HepG2 (cell line): ENCODE measurements around the gene FAT1. TPM values are rescaled to one million over a fixed set of nuclear protein-coding genes. Genes with fewer than 3 reads are reported as not detected.
A peak's percentile ranks its signal among the peaks of the same experiment; 100 is the strongest.

ENCODE experiments used
- ATM ChIP-seq: fragments of 450-650 bp; IDR thresholded peaks from 2 replicates; pipeline ENCODE4 v1.7.1; 2017; ENCODE audit warnings: mild to moderate bottlenecking, borderline replicate concordance
- FOXC1 ChIP-seq: sonication (generic); formaldehyde crosslinking; IDR thresholded peaks from 2 replicates; pipeline ENCODE4 v1.8.0; 2022; ENCODE audit warnings: mild to moderate bottlenecking, missing genetic modification reagents, borderline replicate concordance
- FOXJ3 ChIP-seq: sonication (generic); formaldehyde crosslinking; IDR thresholded peaks from 2 replicates; pipeline ENCODE4 v1.4.0; 2020; ENCODE audit warnings: missing genetic modification reagents, mild to moderate bottlenecking, borderline replicate concordance
- HMGA1 ChIP-seq: sonication (generic); formaldehyde crosslinking; conservative IDR thresholded peaks from 2 replicates; pipeline ENCODE4 v1.4.0; 2020; ENCODE audit warnings: missing genetic modification reagents
- MXD1 ChIP-seq: sonication (generic); formaldehyde crosslinking; IDR thresholded peaks from 2 replicates; pipeline ENCODE4 v1.4.0; 2020; ENCODE audit warnings: mild to moderate bottlenecking, missing genetic modification reagents
- NR1H2 ChIP-seq: sonication (generic); formaldehyde crosslinking; IDR thresholded peaks from 2 replicates; pipeline ENCODE4 v1.8.1; 2022; ENCODE audit warnings: low read depth, missing genetic modification reagents, borderline replicate concordance
- RBAK ChIP-seq: sonication (generic); formaldehyde crosslinking; IDR thresholded peaks from 2 replicates; pipeline ENCODE4 v1.5.1; 2020; ENCODE audit warnings: mild to moderate bottlenecking, missing genetic modification reagents
- SCMH1 ChIP-seq: sonication (generic); formaldehyde crosslinking; IDR thresholded peaks from 2 replicates; pipeline ENCODE4 v1.9.0; 2021; ENCODE audit warnings: missing genetic modification reagents, mild to moderate bottlenecking, borderline replicate concordance
- SIX1 ChIP-seq: sonication (generic); formaldehyde crosslinking; IDR thresholded peaks from 2 replicates; pipeline ENCODE4 v1.4.0; 2020; ENCODE audit warnings: missing genetic modification reagents, borderline replicate concordance
- ZBTB4 ChIP-seq: sonication (generic); formaldehyde crosslinking; IDR thresholded peaks from 2 replicates; pipeline ENCODE4 v1.4.0; 2020; ENCODE audit warnings: missing genetic modification reagents, mild to moderate bottlenecking, borderline replicate concordance
- ZBTB8A ChIP-seq: sonication (generic); formaldehyde crosslinking; IDR thresholded peaks from 2 replicates; pipeline ENCODE4 v1.4.0; 2020; ENCODE audit warnings: mild to moderate bottlenecking, low read depth, missing genetic modification reagents, borderline replicate concordance
- ZNF10 ChIP-seq: sonication (generic); formaldehyde crosslinking; IDR thresholded peaks from 2 replicates; pipeline ENCODE4 v1.4.0; 2020; ENCODE audit warnings: mild to moderate bottlenecking, low read depth, missing genetic modification reagents, borderline replicate concordance
- ZNF160 ChIP-seq: sonication (generic); formaldehyde crosslinking; IDR thresholded peaks from 2 replicates; pipeline ENCODE4 v1.8.0; 2022; ENCODE audit warnings: mild to moderate bottlenecking, inconsistent platforms, missing genetic modification reagents
- ZNF383 ChIP-seq: sonication (generic); formaldehyde crosslinking; IDR thresholded peaks from 2 replicates; pipeline ENCODE4 v1.4.0; 2020; ENCODE audit warnings: missing genetic modification reagents, mild to moderate bottlenecking, borderline replicate concordance
- ZNF496 ChIP-seq: sonication (generic); formaldehyde crosslinking; IDR thresholded peaks from 2 replicates; pipeline ENCODE4 v1.8.1; 2023; ENCODE audit warnings: mild to moderate bottlenecking, moderate library complexity, missing genetic modification reagents; ENCODE audit not compliant: insufficient replicate concordance
- ZNF619 ChIP-seq: sonication (generic); formaldehyde crosslinking; IDR thresholded peaks from 2 replicates; pipeline ENCODE4 v1.4.0; 2020; ENCODE audit warnings: mild to moderate bottlenecking, missing genetic modification reagents
- ZNF891 ChIP-seq: sonication (generic); formaldehyde crosslinking; IDR thresholded peaks from 2 replicates; pipeline ENCODE4 v1.5.0; 2020; ENCODE audit warnings: mild to moderate bottlenecking, missing genetic modification reagents
- polyA plus RNA-seq, 8 experiments: library from polyadenylated mRNA; depleted of rRNA in 3 of 8; stranded (reverse) in 7 of 8; unstranded in 1 of 8; fragments of >200 nt; fragmentation: Illumina TruSeq in 4 of 8; extraction: Trizol in 4 of 8; gene quantifications; 2 replicates each; pipeline versions ENCODE4 v1.2.1 to v1.2.3, GENCODE V29; 2011 to 2016; ENCODE audit warnings: low read depth in 4 of 8, missing spikeins in 1 of 8, mixed read lengths in 1 of 8; ENCODE audit not compliant: insufficient read depth in 1 of 8
- total RNA-seq, 5 experiments: library from RNA; depleted of rRNA; stranded (reverse); fragments of >200 nt; fragmentation: Illumina TruSeq; extraction: Trizol; gene quantifications; 2 replicates each; pipeline ENCODE4 v1.2.3, GENCODE V29; 2016; ENCODE audit warnings: low read depth in 1 of 5
- TF ChIP-seq, protein P1 (sequence below): sonication (generic); formaldehyde crosslinking; IDR thresholded peaks from 2 replicates; pipeline ENCODE4 v1.4.0; 2020; ENCODE audit warnings: low read depth, mild to moderate bottlenecking, missing genetic modification reagents
- TF ChIP-seq, protein P2 (sequence below): sonication (generic); formaldehyde crosslinking; IDR thresholded peaks from 2 replicates; pipeline ENCODE4 v1.5.1; 2020; ENCODE audit warnings: mild to moderate bottlenecking, moderate library complexity, missing genetic modification reagents

The FAT1 gene
- total and polyA plus RNA-seq, 2 of the 13 experiments (the other 11 are each of a cell fraction or from before 2014, with no cell fraction given), result 185 to 216 TPM

DNA sequence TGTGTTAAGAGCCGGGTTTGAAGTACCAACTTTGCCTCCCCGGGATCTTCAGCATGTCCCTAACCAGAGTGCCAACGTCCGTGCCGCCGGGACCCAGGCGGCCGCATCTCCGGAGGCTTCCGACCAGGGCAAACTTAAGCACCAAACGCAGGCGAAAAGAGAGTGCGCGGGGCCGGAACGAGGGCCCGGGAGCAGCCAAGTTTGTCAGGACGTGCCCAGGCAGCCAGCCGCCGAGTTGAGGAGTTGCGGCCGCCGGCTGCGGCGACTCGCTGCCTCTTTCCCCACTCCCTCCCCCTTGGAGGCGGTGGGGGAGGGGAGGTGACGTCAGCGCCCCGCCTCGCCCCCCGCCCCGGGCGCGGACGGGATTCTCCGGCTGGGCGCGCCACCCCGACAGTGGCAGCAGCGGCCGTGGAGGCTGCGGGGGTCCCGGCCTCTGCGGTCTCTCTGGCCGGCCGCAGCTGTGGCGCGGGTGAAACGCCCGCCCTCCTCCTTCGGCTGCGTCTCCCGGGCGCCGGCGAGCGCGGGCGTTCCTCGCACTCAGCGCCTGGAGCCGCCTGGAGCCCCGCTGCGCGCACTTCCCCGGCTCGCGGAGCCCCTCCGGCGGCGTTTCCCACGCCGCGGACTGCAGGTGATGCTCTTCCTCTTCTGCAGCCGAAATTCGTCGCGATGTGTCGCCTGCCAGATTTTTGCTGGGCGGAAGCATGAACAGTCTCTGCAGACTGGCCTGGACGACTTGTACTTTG lies 2.9 kb upstream of the FAT1 start (continued):
- TF ChIP-seq, protein P1, sequence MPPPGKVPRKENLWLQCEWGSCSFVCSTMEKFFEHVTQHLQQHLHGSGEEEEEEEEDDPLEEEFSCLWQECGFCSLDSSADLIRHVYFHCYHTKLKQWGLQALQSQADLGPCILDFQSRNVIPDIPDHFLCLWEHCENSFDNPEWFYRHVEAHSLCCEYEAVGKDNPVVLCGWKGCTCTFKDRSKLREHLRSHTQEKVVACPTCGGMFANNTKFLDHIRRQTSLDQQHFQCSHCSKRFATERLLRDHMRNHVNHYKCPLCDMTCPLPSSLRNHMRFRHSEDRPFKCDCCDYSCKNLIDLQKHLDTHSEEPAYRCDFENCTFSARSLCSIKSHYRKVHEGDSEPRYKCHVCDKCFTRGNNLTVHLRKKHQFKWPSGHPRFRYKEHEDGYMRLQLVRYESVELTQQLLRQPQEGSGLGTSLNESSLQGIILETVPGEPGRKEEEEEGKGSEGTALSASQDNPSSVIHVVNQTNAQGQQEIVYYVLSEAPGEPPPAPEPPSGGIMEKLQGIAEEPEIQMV (CRISPR knock-in tag), result peak; percentile 54; the same call in 1 of the 2 replicates
- TF ChIP-seq MXD1 (CRISPR knock-in tag), result no peak; the same call in 1 of the 2 replicates
- TF ChIP-seq SCMH1 (CRISPR knock-in tag), result no peak
- TF ChIP-seq ZNF383 (CRISPR knock-in tag), result no peak
- peak; percentile 74; the same call in 1 of the 2 replicates for TF ChIP-seq FOXC1
- TF ChIP-seq NR1H2 (CRISPR knock-in tag), result no peak
- no peak for TF ChIP-seq ZNF496
- TF ChIP-seq ZBTB8A (CRISPR knock-in tag), result no peak
- TF ChIP-seq ZNF160 (CRISPR knock-in tag), result no peak
- peak; percentile 95 for TF ChIP-seq ZNF891 (CRISPR knock-in tag)
- no peak for TF ChIP-seq ZNF10 (CRISPR knock-in tag)
- TF ChIP-seq FOXJ3 (CRISPR knock-in tag), result no peak
- TF ChIP-seq ZNF619 (CRISPR knock-in tag), result no peak; the same call in 1 of the 2 replicates
- no peak for TF ChIP-seq HMGA1 (CRISPR knock-in tag)
- no peak for TF ChIP-seq SIX1 (CRISPR knock-in tag)
- no peak for TF ChIP-seq ATM
- no peak for TF ChIP-seq ZBTB4
- TF ChIP-seq, protein P2, sequence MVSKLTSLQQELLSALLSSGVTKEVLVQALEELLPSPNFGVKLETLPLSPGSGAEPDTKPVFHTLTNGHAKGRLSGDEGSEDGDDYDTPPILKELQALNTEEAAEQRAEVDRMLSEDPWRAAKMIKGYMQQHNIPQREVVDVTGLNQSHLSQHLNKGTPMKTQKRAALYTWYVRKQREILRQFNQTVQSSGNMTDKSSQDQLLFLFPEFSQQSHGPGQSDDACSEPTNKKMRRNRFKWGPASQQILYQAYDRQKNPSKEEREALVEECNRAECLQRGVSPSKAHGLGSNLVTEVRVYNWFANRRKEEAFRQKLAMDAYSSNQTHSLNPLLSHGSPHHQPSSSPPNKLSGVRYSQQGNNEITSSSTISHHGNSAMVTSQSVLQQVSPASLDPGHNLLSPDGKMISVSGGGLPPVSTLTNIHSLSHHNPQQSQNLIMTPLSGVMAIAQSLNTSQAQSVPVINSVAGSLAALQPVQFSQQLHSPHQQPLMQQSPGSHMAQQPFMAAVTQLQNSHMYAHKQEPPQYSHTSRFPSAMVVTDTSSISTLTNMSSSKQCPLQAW, result peak; percentile 76; the same call in 1 of the 2 replicates
- TF ChIP-seq RBAK, result no peak
